Measurements from ENCODE around the gene MBD3L1.

DNA sequence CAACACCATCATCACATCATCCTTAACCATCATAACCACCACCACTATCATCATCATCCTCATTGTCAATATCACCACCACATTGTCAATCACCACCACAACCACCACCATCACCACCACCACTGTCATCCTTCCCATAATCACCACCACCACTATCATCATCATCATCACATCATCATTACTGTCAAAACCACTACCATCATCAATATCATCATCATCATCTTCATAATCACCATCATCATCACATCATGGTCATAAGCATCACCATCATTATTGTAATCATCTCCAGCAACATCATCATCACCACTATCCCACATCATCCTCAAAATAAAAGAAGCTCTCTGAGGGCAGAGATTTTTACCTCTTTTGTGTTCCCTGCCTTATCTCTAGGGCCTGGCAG, 52.2 kb downstream of the MBD3L1 start:
- TF ChIP-seq POLR2A (IDR thresholded peaks at IDR 0.05; ENCODE audit: low read length) (no peak), GATA1 (IDR thresholded peaks at IDR 0.05; ENCODE audit: low read depth, low read length) (no peak)
